NOMO-1 treated with dmso at 0.1 percent for 144 hours (cell line): ENCODE data around the gene GPX2.

ENCODE experiments used
- DNase-seq: peaks from one replicate; lab custom pipeline; 2025; ENCODE audit not compliant: unreplicated experiment; lab: John Stamatoyannopoulos, UW

Gene GPX2

DNA sequence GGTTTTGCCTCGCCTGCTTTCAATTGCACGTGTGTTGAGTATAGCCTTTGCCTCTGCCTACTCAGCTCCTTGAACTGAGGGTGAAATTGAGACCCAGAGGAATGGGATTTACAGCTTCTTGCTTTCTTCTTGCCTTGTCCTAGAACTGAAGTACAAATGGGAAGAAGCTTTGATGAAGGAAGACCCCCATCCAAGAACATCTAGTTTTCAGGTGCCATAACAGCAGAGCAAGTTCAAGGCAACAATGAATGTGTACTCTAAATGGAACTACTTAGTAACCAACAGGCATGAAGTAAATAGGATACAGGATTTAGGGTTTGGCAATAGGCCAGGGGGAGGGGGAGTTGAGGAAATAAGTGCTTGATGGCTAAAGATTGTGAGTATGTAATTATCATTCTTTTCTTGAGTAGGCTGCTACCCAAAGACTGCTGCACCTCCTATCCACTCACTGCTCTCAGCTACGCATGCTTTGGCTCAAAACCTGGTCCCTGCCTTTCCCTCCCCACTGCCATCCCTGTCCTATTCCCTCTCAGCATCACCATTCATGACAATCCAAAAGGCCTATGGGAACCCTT is 2.1 kb downstream of the GPX2 start:
- no peak for DNase-seq

DNA sequence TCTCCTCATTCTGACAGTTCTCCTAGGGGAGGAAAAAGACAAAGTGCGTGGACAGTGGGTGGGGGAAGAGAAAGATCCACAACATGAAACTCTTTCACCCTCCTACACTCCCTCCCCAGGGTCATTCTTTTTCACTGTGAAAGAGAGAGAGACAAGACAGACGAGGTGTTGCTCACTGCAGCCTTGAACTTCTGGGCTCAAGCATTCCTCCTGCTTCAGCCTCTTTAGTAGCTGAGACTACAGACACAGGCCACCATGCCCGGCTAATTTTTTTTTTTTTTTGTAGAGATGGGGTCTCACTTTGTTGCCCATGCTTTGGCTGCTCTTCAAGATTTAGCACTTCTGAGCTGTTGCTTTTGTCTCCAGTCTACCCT is 2.7 kb downstream of the GPX2 start:
- DNase-seq: no peak

DNA sequence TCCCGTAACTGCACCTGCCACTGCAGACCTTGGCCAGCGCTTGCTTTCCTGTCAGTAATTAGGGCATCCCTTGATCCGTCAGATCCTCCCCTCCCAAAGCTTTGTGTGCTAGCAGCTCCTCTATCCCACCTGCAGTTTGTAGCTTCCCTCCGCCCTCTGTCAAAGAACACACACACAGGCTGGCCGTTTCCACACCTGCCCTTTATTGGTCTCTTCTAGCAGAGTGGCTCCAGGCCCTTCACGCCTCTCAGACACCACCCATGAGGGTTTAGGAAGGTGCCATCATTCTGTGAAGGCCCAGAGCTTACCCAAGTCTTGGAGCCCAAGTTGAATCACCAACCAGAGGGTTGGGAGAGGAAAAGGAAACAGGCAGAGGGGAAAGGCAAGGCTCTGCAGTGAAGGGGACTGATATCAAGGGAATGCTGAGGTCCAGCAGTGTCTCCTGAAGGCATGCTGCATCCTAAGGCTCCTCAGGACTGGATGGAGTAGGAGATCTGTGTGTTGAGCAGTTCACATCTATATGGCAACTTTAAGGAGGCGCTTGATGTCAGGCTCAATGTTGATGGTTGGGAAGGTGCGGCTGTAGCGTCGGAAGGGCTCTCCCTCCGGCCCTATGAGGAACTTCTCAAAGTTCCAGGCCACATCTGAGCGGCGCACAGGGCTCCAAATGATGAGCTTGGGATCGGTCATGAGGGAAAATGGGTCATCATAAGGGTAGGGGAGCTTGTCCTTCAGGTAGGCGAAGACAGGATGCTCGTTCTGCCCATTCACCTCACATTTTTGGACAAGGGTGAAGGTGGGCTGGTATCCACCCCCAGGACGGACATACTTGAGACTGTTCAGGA is 3.4 kb downstream of the GPX2 start:
- DNase-seq: no peak

DNA sequence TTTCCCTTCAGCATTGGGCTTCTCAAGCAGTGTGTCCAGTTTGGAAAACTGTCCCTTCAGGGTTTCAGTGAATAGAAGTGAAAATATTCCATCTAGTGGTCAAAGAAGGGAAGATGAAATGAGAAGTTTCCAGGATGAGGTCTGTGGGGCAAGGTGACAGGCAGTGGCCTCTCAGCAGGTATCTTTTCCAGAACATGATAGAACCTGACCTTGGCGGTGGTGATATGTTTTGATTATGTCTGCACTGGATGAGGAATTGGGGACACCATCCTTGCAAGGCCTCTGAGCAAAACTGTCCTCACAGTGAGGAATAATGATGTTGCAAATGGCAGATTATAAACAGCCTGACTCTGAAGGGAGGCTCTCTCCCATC is 4.7 kb downstream of the GPX2 start:
- no peak for DNase-seq

DNA sequence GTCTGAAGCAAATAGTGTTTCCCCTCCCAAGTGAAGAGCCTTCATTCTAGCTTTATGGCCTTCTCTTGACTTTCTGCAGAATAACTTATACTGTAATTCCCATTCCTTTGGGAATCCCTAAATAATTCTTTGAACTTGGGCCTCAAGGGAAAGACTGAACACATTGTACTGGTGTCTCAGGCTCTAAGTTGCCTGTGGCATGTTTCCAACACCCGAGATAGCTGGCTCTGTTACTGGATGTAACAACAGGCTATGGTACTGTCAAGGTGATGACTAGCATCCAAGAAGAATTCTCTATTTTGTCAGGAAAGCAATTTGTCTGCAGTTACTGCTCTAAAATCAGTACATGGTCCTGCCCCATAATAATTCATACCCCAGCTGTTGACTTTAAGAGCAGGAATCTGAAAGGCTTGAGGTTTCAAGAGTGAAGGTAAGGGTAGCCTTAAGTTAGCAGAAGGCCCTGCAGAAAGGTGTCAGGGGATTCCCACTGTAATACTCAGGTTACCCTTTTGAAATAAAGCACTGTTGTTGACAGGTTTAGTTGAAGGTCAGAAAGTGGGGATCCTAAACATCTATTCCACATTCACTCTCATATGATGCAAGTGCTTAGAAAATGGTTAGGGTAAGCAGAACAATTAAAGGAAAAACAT is 5.2 kb downstream of the GPX2 start:
- no peak for DNase-seq

DNA sequence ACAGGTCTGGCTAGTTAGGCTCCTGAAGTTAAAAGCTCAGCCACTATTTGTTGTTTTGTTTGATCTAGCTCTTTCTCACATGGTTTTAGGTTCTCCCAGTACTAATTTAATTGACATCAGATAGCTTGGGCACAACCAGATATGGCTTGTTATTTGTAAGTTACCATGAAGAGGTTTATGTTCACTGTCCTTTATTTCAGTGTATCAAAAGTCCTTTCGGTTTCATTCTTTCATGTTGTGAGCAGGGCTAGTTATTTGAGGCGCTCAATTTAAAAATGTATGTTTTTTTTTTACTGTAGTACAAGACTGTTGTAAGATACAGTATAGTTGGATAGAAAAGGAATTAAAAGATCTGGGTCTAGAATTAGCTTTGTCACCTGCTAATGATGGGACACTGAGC is 7.0 kb downstream of the GPX2 start:
- no peak for DNase-seq

GRCh38 chr14:64934338-64934929 is 8.1 kb downstream of the GPX2 start:
- DNase-seq: no peak

GRCh38 chr14:64932231-64932630 is 10.3 kb downstream of the GPX2 start:
- no peak for DNase-seq

GRCh38 chr14:64931123-64931522 is 11.4 kb downstream of the GPX2 start:
- DNase-seq: no peak

GRCh38 chr14:64930085-64930843 is 12.3 kb downstream of the GPX2 start:
- no peak for DNase-seq

GRCh38 chr14:64929014-64929359 is 13.6 kb downstream of the GPX2 start:
- no peak for DNase-seq

DNA sequence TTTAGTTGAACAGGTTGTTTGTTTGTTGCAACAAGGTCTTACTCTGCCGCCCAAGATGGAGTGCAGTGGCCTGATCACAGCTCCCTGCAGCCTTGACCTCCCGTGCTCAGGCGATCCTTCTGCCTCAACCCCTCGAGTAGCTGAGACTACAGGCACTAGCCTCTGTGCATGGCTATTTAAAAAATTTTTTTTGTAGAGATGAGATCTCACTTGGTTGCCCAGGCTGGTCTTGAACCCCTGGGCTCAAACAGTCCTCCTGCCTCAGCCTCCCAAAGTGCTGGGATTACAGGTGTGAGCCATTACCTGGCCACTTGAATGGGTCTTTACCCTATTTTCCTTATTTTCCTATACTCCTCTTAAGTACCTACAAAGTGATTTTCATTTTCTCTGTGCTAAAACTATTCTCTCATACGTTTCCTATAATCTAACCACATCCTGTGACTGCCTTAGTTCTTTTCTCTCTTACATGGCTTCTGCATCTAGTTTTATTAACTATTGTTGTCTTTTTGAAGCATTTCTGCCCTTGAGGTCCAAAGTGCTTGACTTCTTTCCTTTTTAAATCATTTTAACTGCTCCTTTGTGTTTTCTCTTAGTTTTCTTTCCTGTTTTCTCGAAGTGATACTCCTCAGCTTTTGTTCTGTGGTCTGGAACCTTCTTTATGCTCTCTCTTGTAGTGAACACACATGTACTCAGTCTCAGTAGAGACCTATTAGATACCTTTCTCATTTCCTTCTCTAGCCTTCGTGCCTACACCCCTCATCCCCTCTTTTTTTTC is 14.1 kb downstream of the GPX2 start:
- DNase-seq: no peak

- DNase-seq: no peak
These were observed 15.5 kb downstream of the GPX2 start for GRCh38 chr14:64927031-64927430.

GRCh38 chr14:64926398-64926995 is 16.0 kb downstream of the GPX2 start:
- no peak for DNase-seq

DNA sequence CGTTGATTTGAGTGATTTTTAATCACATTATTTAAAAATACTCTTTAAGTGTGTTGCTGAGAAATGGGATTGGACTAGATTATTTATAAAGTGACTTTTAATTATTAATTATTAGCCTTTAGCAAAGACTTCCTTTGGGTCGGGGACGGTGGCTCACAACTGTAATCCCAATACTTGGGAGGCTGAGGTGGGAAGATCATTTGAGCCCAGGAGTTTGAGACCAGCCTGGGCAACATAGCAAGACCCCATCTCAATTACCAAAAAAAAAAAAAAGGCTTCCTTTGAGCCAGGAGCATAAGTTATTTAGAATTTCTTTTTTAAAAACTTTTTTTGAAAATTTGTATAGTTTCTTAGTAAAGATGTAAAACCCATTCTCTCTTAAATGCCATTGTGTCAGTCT is 19.5 kb downstream of the GPX2 start:
- no peak for DNase-seq

DNA sequence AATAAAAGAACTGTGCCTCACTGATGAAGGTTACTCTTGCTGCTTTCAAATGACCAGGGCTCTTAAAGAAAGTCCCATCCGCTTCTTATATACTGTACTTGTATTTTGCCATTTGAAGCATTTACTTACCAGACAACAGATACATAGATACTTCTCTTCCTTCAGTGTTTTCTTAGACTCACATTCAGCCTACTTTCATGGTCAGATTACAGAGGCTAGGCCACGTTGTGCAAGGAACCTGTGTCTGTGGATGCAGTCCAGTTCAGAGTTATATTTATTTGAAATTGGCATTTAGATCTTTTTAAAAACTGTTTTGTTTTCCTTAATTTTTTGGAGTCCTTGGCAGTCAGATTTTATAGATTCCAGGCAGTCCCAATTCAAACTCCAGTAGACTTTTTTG is 22.1 kb downstream of the GPX2 start:
- DNase-seq: no peak

DNA sequence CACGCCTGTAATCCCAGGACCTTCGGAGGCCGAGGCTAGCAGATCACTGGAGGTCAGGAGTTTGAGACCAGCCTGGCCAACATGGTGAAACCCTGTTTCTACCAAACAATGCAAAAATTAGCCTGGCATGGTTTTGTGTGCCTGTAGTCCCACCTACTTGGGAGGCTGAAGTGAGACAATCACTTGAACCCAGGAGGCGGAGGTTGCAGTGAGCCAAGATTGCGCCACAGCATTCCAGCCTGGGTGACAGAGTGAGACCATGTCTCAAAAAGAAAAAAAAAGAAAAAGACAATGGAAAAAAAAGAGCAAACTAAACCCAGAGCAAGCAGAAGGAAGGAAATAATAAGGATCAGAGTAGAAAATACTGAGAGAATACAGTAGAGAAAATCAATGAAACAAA is 22.9 kb downstream of the GPX2 start:
- no peak for DNase-seq

- DNase-seq: no peak
These were observed 23.3 kb downstream of the GPX2 start for GRCh38 chr14:64919215-64919614.

- DNase-seq: no peak
These were observed 24.3 kb downstream of the GPX2 start for GRCh38 chr14:64918216-64918615.

- DNase-seq: peak; percentile 15
These were observed 26.7 kb downstream of the GPX2 start for GRCh38 chr14:64915797-64916196.
